Measurements from ENCODE around the gene SRC.

SRC gene

DNA sequence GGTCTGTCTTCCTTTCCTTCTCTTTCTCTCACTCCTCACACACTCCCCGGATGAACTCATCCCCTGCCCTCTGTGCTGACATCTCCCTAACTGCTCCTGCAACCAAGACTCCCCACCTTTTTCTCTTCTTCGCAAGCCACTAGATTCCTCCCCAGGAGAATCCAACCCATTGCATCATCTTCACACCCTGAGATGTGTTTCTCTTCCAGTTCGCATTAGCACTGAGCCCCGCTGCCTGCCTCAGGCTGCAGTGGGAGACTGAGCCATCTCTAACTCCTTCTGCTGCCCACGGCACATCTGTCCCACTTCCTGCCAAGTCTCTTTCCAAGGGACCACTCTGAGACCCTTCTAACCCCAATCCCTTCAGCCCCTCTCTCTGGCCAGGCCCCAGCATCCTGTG, 107.9 kb downstream of the SRC start:
- no peak for DNase-seq (ENCODE audit: low read depth in 2 of 2)

- no peak for DNase-seq (ENCODE audit: low read depth in 2 of 2)
Observed at GRCh38 chr20:37454636-37455385, 108.9 kb downstream of the SRC start.
